ENCODE measurements around the gene RXRA.

- TF ChIP-seq CTCF (IDR thresholded peaks at IDR 0.05) (no peak), POLR2A (IDR thresholded peaks at IDR 0.05) (no peak)
These were observed 28.7 kb upstream of the RXRA start for GRCh38 chr9:134297576-134297975.
